Cardiac fibroblast (primary cell): ENCODE data around the gene PRH1.

Experiments
- DNase-seq, 2 donors: peaks; one replicate each; pipeline versions ENCODE4 v3.0.0 to v3.0.0-alpha.2; 2010; ENCODE audit warnings: low read depth in 2 of 2
- H3K4me3 ChIP-seq, 2 donors: replicated peaks in 1 of 2; 1 replicate in 1 of 2; 2 replicates in 1 of 2; pipeline ENCODE4 v1.5.1; 2011; ENCODE audit warnings: low read depth in 2 of 2, low read length in 2 of 2, mild to moderate bottlenecking in 2 of 2, moderate library complexity in 1 of 2
- CTCF ChIP-seq: IDR thresholded peaks from one replicate; pipeline ENCODE4 v1.5.1; 2011; ENCODE audit warnings: low read depth, mild to moderate bottlenecking, low read length, inconsistent platforms

The PRH1 gene

GRCh38 chr12:10873378-10873777, 10.7 kb downstream of the PRH1 start:
- H3K4me3 ChIP-seq = no peak overlapping the region
- peak; percentile 49 to 80 for DNase-seq
- no peak for TF ChIP-seq CTCF

DNA sequence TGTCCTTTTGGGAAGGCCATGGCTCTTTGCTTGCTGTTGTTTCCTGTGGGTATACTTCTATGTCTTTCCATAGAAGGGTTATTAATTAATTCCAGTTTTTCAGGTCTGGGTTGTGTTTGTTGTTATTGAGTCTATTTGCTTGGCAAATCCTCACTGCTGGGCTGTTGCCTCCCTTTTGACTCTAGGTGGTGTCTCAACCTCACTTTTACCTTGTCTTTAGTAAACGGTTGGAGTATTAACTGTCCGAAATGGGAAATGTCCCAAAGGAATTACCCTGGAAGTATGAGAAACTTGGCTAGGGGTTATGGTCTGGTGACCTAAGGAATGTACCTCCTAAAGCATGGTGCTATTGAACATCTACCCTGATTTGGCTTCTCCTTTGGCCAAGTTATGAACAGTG, 16.7 kb downstream of the PRH1 start:
- TF ChIP-seq CTCF = no peak
- no peak overlapping the region for H3K4me3 ChIP-seq
- DNase-seq = peak; percentile 15 to 21

- no peak for DNase-seq
- H3K4me3 ChIP-seq = no peak overlapping the region
- TF ChIP-seq CTCF = no peak
Measured at GRCh38 chr12:10863512-10864218, 20.4 kb downstream of the PRH1 start.

GRCh38 chr12:10861366-10861765, 22.7 kb downstream of the PRH1 start:
- DNase-seq = peak in 1 of 2 donors; percentile 31
- no peak overlapping the region for H3K4me3 ChIP-seq
- no peak for TF ChIP-seq CTCF

GRCh38 chr12:10855807-10856206, 28.2 kb downstream of the PRH1 start:
- H3K4me3 ChIP-seq = no peak overlapping the region
- no peak for TF ChIP-seq CTCF
- DNase-seq = no peak

DNA sequence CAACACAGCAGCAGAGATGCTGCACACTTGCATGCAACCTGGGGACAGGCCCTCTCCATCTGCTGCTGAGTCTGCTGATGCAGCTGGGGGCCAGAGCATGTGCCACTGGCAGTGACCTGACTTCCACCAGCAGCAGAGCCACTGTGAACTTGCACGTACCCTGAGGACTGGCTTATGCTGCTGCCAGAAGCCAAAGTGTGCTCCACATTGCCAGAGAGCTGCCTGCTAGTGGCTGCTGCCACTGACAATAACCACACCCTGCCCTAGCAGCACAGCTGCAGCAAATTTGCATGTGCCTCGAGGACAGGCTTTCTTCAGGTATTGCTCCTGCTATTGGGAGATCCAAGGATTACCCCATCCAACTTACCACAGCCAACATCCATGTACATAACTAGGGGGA, 30.3 kb downstream of the PRH1 start:
- no peak overlapping the region for H3K4me3 ChIP-seq
- no peak for DNase-seq
- no peak for TF ChIP-seq CTCF
